ENCODE results near the gene NT5C3A.

- TF ChIP-seq CTCF (conservative IDR thresholded peaks at IDR 0.05; ENCODE audit: low read length) (no peak), EZH2phosphoT487 (IDR thresholded peaks at IDR 0.05; ENCODE audit: borderline replicate concordance) (no peak)
Measured at GRCh38 chr7:33044986-33045385, 17.6 kb downstream of the NT5C3A start.
